ENCODE results near the gene LPCAT3.

Gene LPCAT3

DNA sequence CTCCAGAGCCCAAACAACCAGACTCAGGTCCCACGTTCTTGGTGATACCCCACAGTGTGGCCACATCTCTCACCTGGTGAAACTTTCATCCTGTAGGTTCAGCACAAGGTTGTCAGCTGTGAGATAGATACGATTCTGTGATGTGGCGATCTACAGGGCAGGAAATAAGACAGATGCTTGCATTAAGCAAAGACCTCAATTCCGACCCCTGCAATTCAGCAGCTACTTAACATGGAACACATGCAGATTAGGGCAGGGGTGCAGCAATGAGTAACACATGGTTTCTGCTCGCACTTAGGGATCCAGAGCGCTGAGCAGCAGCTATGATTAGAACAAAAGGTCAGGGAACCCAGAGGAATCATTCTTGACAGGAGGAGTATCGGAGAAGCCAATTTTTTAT is 51.9 kb downstream of the LPCAT3 start:
- H3K36me3 ChIP-seq (ENCODE audit: control insufficient read depth, insufficient read depth, low read length), result peaks cover 33% of the 10 kb centered on the region

DNA sequence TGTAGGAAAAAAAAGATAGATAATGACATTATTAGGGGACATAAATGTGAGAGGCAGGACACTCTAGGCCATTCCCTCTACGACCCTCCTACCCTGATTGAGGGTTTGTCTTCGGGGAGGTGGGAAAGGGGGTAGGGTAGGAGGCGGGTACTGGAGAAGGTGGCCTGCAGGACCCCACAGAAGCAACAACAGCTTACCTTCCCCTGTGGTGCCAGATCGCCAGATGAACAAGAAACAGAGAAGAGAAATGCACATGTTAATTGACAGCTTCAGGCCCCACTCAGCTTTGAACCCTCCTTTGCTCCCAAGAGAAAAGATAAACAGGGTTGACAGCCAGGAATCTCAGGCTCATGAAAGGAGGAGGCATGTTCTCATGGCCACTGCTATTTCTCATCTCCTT is 52.6 kb downstream of the LPCAT3 start:
- Histone ChIP-seq H3K27me3 (replicated peaks; ENCODE audit: control insufficient read depth, insufficient read depth, low read length) (no peaks in the 10 kb centered on the region), H3K4me3 (replicated peaks; ENCODE audit: low read depth, low read length) (no peak overlapping the region), H3K36me3 (ENCODE audit: control insufficient read depth, insufficient read depth, low read length) (peaks cover 37% of the 10 kb centered on the region)
- no peak for DNase-seq (ENCODE audit: extremely low read depth, insufficient read length)
- TF ChIP-seq, protein P1, sequence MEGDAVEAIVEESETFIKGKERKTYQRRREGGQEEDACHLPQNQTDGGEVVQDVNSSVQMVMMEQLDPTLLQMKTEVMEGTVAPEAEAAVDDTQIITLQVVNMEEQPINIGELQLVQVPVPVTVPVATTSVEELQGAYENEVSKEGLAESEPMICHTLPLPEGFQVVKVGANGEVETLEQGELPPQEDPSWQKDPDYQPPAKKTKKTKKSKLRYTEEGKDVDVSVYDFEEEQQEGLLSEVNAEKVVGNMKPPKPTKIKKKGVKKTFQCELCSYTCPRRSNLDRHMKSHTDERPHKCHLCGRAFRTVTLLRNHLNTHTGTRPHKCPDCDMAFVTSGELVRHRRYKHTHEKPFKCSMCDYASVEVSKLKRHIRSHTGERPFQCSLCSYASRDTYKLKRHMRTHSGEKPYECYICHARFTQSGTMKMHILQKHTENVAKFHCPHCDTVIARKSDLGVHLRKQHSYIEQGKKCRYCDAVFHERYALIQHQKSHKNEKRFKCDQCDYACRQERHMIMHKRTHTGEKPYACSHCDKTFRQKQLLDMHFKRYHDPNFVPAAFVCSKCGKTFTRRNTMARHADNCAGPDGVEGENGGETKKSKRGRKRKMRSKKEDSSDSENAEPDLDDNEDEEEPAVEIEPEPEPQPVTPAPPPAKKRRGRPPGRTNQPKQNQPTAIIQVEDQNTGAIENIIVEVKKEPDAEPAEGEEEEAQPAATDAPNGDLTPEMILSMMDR (IDR thresholded peaks at IDR 0.05; ENCODE audit: insufficient read depth, low read length, poor library complexity, severe bottlenecking), result no peak

More for the DNA sequence above, 51.9 kb downstream of the LPCAT3 start:
- no peak for DNase-seq (ENCODE audit: extremely low read depth, insufficient read length)
- TF ChIP-seq, protein P1 (IDR thresholded peaks at IDR 0.05; ENCODE audit: insufficient read depth, low read length, poor library complexity, severe bottlenecking), result no peak
- H3K4me3 ChIP-seq (replicated peaks; ENCODE audit: low read depth, low read length), result no peak overlapping the region
- H3K27me3 ChIP-seq (replicated peaks; ENCODE audit: control insufficient read depth, insufficient read depth, low read length), result no peaks in the 10 kb centered on the region

DNA sequence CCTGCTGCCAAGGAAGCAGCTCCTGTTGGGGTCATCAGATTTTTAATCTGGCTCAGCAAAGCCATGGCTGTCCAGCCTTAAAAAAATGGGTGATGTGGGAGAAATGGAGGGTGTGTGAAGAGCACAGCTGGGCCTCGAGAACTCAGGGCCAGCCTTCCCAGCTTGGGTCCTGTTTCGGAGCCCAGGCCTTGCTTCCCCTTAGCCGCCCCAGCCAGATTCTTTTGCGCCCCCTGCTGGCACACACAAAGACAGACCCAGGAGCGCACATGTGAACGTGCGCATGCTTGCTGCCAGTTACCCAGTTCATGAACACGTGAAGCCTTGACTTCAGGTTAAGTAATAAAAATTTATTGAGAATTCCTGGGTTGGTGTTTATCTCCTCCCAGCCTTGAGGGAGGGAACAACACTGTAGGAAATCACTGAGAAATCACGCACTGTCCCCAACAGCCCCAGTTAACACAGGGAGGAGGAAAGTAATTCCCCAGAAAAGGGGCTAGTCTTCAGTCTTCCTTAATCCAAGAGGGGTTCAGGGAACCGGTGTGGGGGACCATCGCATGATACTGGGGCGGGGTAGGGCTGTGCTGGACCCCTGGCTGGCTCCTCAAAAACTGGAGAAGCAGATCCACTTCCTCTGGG is 53.1 kb downstream of the LPCAT3 start:
- peaks cover 42% of the 10 kb centered on the region for H3K36me3 ChIP-seq (ENCODE audit: control insufficient read depth, insufficient read depth, low read length)
- TF ChIP-seq, protein P1 (IDR thresholded peaks at IDR 0.05; ENCODE audit: insufficient read depth, low read length, poor library complexity, severe bottlenecking), result peak; percentile 88
- no peak overlapping the region for H3K4me3 ChIP-seq (replicated peaks; ENCODE audit: low read depth, low read length)
- DNase-seq (ENCODE audit: extremely low read depth, insufficient read length), result peak; percentile 69
- no peaks in the 10 kb centered on the region for H3K27me3 ChIP-seq (replicated peaks; ENCODE audit: control insufficient read depth, insufficient read depth, low read length)

DNA sequence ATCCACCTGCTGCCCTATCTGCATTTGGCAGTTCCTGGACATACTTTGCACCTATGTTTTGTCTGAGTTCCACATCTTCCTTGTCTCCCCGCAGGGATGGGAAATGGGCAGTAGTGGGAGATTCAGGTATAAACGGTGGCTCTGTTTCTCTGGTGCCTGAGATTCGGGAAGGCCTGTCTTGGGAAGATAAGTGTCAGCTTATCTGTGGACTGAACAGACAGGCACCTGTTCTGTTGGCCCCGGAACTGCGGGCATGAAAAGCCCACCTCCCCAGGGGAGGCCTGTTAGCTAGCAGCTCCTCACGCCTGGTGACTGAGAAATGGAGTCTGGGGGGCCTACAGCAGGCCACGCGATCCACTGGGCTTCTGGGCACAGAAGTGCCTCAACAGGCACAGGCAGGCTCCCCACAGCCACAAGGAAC is 53.7 kb downstream of the LPCAT3 start:
- Histone ChIP-seq H3K4me3 (replicated peaks; ENCODE audit: low read depth, low read length) (no peak overlapping the region), H3K27me3 (replicated peaks; ENCODE audit: control insufficient read depth, insufficient read depth, low read length) (no peaks in the 10 kb centered on the region), H3K36me3 (ENCODE audit: control insufficient read depth, insufficient read depth, low read length) (peaks cover 46% of the 10 kb centered on the region)
- TF ChIP-seq, protein P1 (IDR thresholded peaks at IDR 0.05; ENCODE audit: insufficient read depth, low read length, poor library complexity, severe bottlenecking), result no peak
- no peak for DNase-seq (ENCODE audit: extremely low read depth, insufficient read length)

DNA sequence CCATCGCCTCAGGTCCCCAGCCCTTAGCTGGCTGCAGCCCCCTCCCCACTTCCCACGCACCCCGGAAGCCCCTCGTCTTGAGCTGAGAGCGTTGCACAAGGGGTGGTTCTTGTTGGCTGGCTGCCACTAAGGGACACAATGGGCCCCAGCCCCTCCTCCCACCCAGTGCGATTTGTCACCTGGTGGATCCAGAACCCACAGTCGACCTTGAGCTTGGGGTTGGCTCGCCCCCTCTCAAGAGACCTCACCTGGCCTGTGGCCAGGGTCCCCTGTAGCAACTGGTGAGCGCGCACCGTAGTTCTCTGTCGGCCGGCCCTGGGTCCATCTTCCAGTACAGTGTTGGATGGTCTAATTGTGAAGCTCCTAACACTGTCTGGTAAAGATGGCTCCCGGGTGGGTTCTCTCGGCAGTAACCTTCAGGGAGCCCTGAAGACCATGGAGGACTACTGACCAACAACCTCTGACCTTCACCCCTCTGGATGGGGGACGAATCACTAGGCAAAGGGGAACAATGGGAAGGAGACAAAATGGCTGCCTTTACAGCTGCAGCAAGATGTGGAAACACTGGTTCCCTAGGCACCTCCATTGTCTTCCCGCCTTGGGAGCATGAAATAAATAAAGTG is 54.4 kb downstream of the LPCAT3 start:
- Histone ChIP-seq H3K36me3 (ENCODE audit: control insufficient read depth, insufficient read depth, low read length) (peaks cover 48% of the 10 kb centered on the region), H3K27me3 (replicated peaks; ENCODE audit: control insufficient read depth, insufficient read depth, low read length) (no peaks in the 10 kb centered on the region), H3K4me3 (replicated peaks; ENCODE audit: low read depth, low read length) (no peak overlapping the region)
- TF ChIP-seq, protein P1 (IDR thresholded peaks at IDR 0.05; ENCODE audit: insufficient read depth, low read length, poor library complexity, severe bottlenecking), result no peak
- no peak for DNase-seq (ENCODE audit: extremely low read depth, insufficient read length)
